Smooth muscle cell (in vitro differentiated cells): ENCODE measurements around the gene PBX4. TPM values are rescaled to one million over a fixed set of nuclear protein-coding genes. Genes with fewer than 3 reads are reported as not detected.

Source experiments
- DNase-seq: peaks from one replicate; lab custom pipeline; 2025; ENCODE audit not compliant: unreplicated experiment; lab: John Stamatoyannopoulos, UW
- H2AFZ ChIP-seq: fragments of 200-600 bp; sonication (generic); 2 replicates; pipeline ENCODE4 v1.6.0; 2016; ENCODE audit warnings: antibody characterized with exemption, low read depth, mild to moderate bottlenecking
- H3F3A ChIP-seq: fragments of 200-600 bp; sonication (generic); 2 replicates; pipeline ENCODE4 v1.6.0; 2017; ENCODE audit warnings: antibody characterized with exemption, low read depth
- H3K27ac ChIP-seq: fragments of 200-600 bp; sonication (generic); 2 replicates; pipeline ENCODE4 v1.5.1; 2016; ENCODE audit warnings: low read depth, mild to moderate bottlenecking
- H3K27me3 ChIP-seq: fragments of 200-600 bp; sonication (generic); 2 replicates; pipeline ENCODE4 v1.6.1; 2016; ENCODE audit warnings: low read depth, mild to moderate bottlenecking
- H3K36me3 ChIP-seq: fragments of 200-600 bp; sonication (generic); 2 replicates; pipeline ENCODE4 v1.5.1; 2016; ENCODE audit warnings: low read depth
- H3K4me1 ChIP-seq: fragments of 200-600 bp; sonication (generic); 2 replicates; pipeline ENCODE4 v1.5.1; 2016; ENCODE audit warnings: low read depth
- H3K4me2 ChIP-seq: fragments of 200-600 bp; sonication (generic); 2 replicates; pipeline ENCODE4 v1.6.0; 2016; ENCODE audit warnings: mild to moderate bottlenecking
- H3K4me3 ChIP-seq: fragments of 200-600 bp; sonication (generic); 2 replicates; pipeline ENCODE4 v1.5.1; 2016; ENCODE audit warnings: mild to moderate bottlenecking
- H3K79me2 ChIP-seq: fragments of 200-600 bp; sonication (generic); 2 replicates; pipeline ENCODE4 v1.6.0; 2016; ENCODE audit warnings: low read depth, mild to moderate bottlenecking
- H3K9ac ChIP-seq: fragments of 200-600 bp; sonication (generic); 2 replicates; pipeline ENCODE4 v1.6.0; 2016; ENCODE audit warnings: low read depth
- H3K9me3 ChIP-seq: fragments of 200-600 bp; sonication (generic); replicated peaks from 2 replicates; pipeline ENCODE4 v1.5.1; 2016; ENCODE audit warnings: low read depth
- H4K20me1 ChIP-seq: fragments of 200-600 bp; sonication (generic); 2 replicates; pipeline ENCODE4 v1.6.0; 2016; ENCODE audit warnings: low read depth
- WGBS: methylation state at CpG from one replicate; pipeline ENCODE4 v1.1.7; 2016; ENCODE audit warnings: low lambda C conversion rate; 5-methylcytosine and 5-hydroxymethylcytosine counted together
- polyA plus RNA-seq: library from polyadenylated mRNA; unstranded; fragments of >200 nt; fragmentation: Nextera tagmentation; extraction: Ambion mirVana; gene quantifications from 2 replicates; pipeline ENCODE4 v1.2.1, GENCODE V29; 2016
- total RNA-seq: library from RNA; depleted of rRNA; stranded (reverse); fragments of >200 nt; gene quantifications from 2 replicates; pipeline ENCODE4 v1.2.3, GENCODE V29; 2014
- TF ChIP-seq, protein P1 (sequence below): fragments of 200-600 bp; sonication (generic); IDR thresholded peaks from 2 replicates; pipeline ENCODE4 v1.5.1; 2017; ENCODE audit warnings: borderline replicate concordance, mild to moderate bottlenecking, antibody characterized with exemption; ENCODE audit not compliant: insufficient read depth, poor library complexity, severe bottlenecking

Gene PBX4
- total and polyA plus RNA-seq, 2 experiments from 2014 or later, result 1.7 to 2.5 TPM

DNA sequence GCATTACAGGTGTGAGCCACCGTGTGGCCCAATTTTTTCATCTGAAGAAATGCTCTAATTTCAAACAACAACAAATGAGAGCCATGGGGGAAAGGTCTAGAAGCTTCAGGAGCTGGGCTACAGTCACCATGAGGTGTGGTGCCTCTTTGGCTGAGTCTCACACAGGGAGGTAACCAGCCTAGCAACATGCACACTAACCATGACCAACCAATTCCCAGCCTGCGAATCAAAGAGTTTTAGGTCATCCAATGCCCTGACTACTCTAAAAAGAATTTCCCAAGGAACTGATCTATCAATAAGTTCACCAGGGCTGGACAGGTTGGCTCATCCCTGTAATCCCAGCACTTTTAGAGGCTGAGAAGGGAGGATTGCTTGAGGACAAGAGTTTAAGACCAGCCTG lies 29.9 kb downstream of the PBX4 start:
- DNase-seq, result no peak
- no peaks in the 10 kb centered on the region for H3K36me3 ChIP-seq
- TF ChIP-seq, protein P1, sequence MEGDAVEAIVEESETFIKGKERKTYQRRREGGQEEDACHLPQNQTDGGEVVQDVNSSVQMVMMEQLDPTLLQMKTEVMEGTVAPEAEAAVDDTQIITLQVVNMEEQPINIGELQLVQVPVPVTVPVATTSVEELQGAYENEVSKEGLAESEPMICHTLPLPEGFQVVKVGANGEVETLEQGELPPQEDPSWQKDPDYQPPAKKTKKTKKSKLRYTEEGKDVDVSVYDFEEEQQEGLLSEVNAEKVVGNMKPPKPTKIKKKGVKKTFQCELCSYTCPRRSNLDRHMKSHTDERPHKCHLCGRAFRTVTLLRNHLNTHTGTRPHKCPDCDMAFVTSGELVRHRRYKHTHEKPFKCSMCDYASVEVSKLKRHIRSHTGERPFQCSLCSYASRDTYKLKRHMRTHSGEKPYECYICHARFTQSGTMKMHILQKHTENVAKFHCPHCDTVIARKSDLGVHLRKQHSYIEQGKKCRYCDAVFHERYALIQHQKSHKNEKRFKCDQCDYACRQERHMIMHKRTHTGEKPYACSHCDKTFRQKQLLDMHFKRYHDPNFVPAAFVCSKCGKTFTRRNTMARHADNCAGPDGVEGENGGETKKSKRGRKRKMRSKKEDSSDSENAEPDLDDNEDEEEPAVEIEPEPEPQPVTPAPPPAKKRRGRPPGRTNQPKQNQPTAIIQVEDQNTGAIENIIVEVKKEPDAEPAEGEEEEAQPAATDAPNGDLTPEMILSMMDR, result no peak
- no peaks in the 10 kb centered on the region for H4K20me1 ChIP-seq
- H3K27me3 ChIP-seq, result no peaks in the 10 kb centered on the region
- no peak overlapping the region for H3K27ac ChIP-seq
- H3K9me3 ChIP-seq, result no peaks in the 10 kb centered on the region
- H2AFZ ChIP-seq, result no peak overlapping the region
- H3K4me2 ChIP-seq, result no peak overlapping the region
- H3K79me2 ChIP-seq, result no peaks in the 10 kb centered on the region
- H3K9ac ChIP-seq, result no peak overlapping the region
- 98% methylated on average over 2 of the region's 2 CpGs for WGBS
- no peak overlapping the region for H3K4me3 ChIP-seq
- H3K4me1 ChIP-seq, result peaks cover 6% of the 10 kb centered on the region
- H3F3A ChIP-seq, result no peaks in the 10 kb centered on the region

DNA sequence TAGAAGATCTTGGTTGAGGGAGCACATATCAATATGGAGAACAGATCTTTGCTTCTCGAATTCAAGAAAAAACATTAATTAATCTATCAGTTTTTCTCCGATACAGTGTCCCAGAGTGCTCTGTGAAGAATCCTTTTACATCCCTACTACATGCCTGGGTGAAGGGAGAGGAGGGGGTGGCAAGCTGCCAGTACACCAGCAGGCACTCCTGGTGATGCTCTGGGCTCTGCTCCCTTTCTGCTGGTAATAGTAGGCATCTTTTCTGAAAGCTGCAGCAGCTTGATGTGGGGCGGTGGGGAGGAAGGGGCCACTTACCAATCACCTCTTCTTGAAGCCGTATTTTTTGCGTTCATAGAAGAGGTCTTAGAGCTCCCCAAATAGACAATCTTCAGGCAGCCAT lies 30.7 kb downstream of the PBX4 start:
- Histone ChIP-seq H3K4me2 (no peak overlapping the region), H3K36me3 (no peaks in the 10 kb centered on the region), H4K20me1 (no peaks in the 10 kb centered on the region), H3K9ac (no peak overlapping the region), H3K9me3 (no peaks in the 10 kb centered on the region), H3K79me2 (no peaks in the 10 kb centered on the region), H3K27me3 (no peaks in the 10 kb centered on the region), H2AFZ (no peak overlapping the region), H3F3A (no peaks in the 10 kb centered on the region), H3K4me1 (peaks cover 6% of the 10 kb centered on the region), H3K27ac (no peak overlapping the region), H3K4me3 (no peak overlapping the region)
- TF ChIP-seq, protein P1, result no peak
- 88% methylated on average over 5 of the region's 5 CpGs for WGBS
- DNase-seq, result no peak

DNA sequence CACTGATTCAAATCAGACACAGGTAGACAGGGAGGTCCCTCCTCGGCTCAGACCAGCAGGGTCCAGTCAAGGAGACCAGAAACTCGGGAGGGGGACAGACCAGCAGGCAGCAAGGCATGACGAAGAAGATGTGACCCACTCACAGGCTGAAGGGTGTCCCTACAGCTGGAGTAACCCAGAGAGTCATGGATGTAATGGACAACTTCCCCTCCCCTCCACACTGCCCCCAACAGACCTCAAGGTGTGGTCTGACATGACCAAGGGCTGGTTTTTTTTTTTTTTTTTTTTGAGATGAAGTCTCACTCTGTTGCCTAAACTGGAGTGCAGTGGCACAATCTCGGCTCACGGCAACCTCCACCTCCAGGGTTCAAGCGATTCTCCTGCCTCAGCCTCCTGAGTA lies 34.1 kb downstream of the PBX4 start:
- Histone ChIP-seq H3K27me3 (no peaks in the 10 kb centered on the region), H2AFZ (no peak overlapping the region), H3K36me3 (no peaks in the 10 kb centered on the region), H4K20me1 (no peaks in the 10 kb centered on the region), H3K4me3 (no peak overlapping the region), H3K79me2 (no peaks in the 10 kb centered on the region), H3K4me2 (no peak overlapping the region), H3K9ac (no peak overlapping the region), H3F3A (no peaks in the 10 kb centered on the region), H3K4me1 (no peaks in the 10 kb centered on the region), H3K27ac (no peak overlapping the region), H3K9me3 (no peaks in the 10 kb centered on the region)
- WGBS, result 95% methylated on average over 6 of the region's 6 CpGs
- no peak for DNase-seq
- TF ChIP-seq, protein P1, result no peak

DNA sequence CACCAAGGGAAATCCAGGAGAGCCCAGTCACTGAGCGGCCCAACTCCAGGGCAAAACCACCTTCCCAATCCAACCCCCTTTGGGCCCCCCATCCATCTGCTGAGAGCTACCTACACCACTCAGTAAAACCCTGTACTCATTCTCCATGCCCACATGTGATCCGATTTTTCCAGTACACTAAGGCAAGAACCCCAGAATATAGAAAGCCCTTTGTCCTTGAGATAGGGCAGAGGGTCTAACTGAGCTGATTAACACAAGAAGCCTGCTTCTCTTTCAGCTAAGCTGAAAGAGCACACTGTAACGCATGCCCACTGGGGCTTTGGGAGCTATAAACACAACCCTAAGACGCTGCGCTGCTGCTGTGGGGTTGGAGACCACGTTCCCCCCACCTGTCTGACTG lies 36.0 kb downstream of the PBX4 start:
- Histone ChIP-seq H3K27ac (no peak overlapping the region), H3K4me2 (no peak overlapping the region), H3K4me1 (no peaks in the 10 kb centered on the region), H3K27me3 (no peaks in the 10 kb centered on the region), H3K79me2 (no peaks in the 10 kb centered on the region), H4K20me1 (no peaks in the 10 kb centered on the region), H2AFZ (no peak overlapping the region), H3F3A (no peaks in the 10 kb centered on the region), H3K9ac (no peak overlapping the region), H3K4me3 (no peak overlapping the region), H3K9me3 (no peaks in the 10 kb centered on the region), H3K36me3 (no peaks in the 10 kb centered on the region)
- no peak for DNase-seq
- WGBS, result 90% methylated on average over 6 of the region's 6 CpGs
- TF ChIP-seq, protein P1, result no peak
